ENCODE measurements around the gene PLCL2. TPM values are rescaled to one million over a fixed set of nuclear protein-coding genes. Genes with fewer than 3 reads are reported as not detected.
A peak's percentile ranks its signal among the peaks of the same experiment; 100 is the strongest.

The PLCL2 gene
- total RNA-seq, 1 experiment from 2014 or later = 32.1 TPM

DNA sequence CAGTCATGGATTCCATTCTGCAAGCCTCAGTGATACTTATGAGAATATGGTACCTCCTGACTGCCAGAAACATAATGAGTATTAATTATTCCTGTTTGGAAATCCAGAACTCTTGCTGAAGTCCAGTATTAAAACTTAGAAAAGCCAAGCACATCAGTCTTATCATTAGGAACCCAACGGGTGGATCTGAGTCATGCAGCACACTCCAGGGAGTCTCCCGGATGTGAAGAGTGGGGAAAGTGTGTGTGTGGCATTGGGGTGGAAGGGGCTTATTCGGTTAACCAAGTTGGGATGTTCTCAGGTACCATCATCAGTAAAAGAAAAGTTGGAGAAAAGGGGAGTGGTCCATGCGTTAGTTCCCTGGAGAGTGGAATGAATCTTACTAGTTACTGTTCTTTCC is 181.1 kb downstream of the PLCL2 start:
- Histone ChIP-seq H3K18ac (ENCODE audit: insufficient read length, low read depth, low read length) (no peak overlapping the region), H3K4ac (ENCODE audit: low read depth, low read length) (no peak overlapping the region), H3K79me1 (ENCODE audit: insufficient read depth, low read depth, low read length, poor library complexity, severe bottlenecking) (no peaks in the 10 kb centered on the region), H2BK5ac (ENCODE audit: insufficient read length, low read length) (no peak overlapping the region), H3K23me2 (ENCODE audit: insufficient read length, low read depth, low read length, poor library complexity, severe bottlenecking) (no peaks in the 10 kb centered on the region), H3K79me2 (ENCODE audit: insufficient read depth, low read length) (no peaks in the 10 kb centered on the region), H4K5ac (ENCODE audit: insufficient read length, low read depth, low read length) (no peak overlapping the region), H3K9me3 (ENCODE audit: control insufficient read depth, low read depth, low read length) (no peaks in the 10 kb centered on the region), H3K4me2 (ENCODE audit: insufficient read depth, insufficient read length, low read length) (no peak overlapping the region), H2AFZ (ENCODE audit: low read length) (no peak overlapping the region), H2BK12ac (ENCODE audit: insufficient read length, low read depth, low read length) (no peak overlapping the region), H2BK15ac (ENCODE audit: low read depth, low read length) (no peak overlapping the region), H3K27ac (ENCODE audit: insufficient read length, low read depth, low read length) (no peak overlapping the region), H3K14ac (ENCODE audit: insufficient read depth, low read length) (no peak overlapping the region), H2BK20ac (ENCODE audit: low read depth, low read length, poor library complexity, severe bottlenecking) (no peak overlapping the region), H4K8ac (replicated peaks; ENCODE audit: insufficient read length, low read depth, low read length) (no peak overlapping the region), H3K9ac (ENCODE audit: extremely low read depth, insufficient read length, low read length) (no peak overlapping the region), H4K20me1 (ENCODE audit: control insufficient read depth, insufficient read depth, insufficient read length) (no peaks in the 10 kb centered on the region), H3K4me1 (ENCODE audit: insufficient read depth, low read length) (peaks cover 10% of the 10 kb centered on the region), H3K23ac (ENCODE audit: insufficient read length, low read depth, low read length) (no peak overlapping the region), H3K56ac (ENCODE audit: insufficient read length, low read depth, low read length) (no peak overlapping the region), H2AK5ac (ENCODE audit: insufficient read length, low read length) (no peak overlapping the region), H2BK120ac (ENCODE audit: low read depth, low read length, poor library complexity, severe bottlenecking) (no peak overlapping the region), H3K27me3 (ENCODE audit: insufficient read depth, low read length) (no peaks in the 10 kb centered on the region), H3T11ph (ENCODE audit: low read length) (no peak overlapping the region), H4K91ac (ENCODE audit: insufficient read length, low read depth, low read length) (no peak overlapping the region)
- Mint-ChIP-seq H3K27ac (peak overlapping the region in 1 of 3 experiments; percentile 27; a peak in 2 of 7 replicates), H3K36me3 (ENCODE audit: insufficient read depth in 1 of 3, low read depth in 3 of 3) (peaks cover 3 to 21% (median 18%) of the 10 kb centered on the region in 3 experiments), H3K4me1 (peaks cover 47 to 51% of the 10 kb centered on the region in 2 experiments), H3K4me3 (no peak overlapping the region), H3K9me3 (no peaks in the 10 kb centered on the region), H3K27me3 (ENCODE audit: low read depth) (no peaks in the 10 kb centered on the region)
- no CpG with 5 or more reads among the region's 4 CpGs for WGBS (ENCODE audit: extremely low coverage, insufficient read length, low lambda C conversion rate)
- no peak for DNase-seq
- TF ChIP-seq, protein P1, sequence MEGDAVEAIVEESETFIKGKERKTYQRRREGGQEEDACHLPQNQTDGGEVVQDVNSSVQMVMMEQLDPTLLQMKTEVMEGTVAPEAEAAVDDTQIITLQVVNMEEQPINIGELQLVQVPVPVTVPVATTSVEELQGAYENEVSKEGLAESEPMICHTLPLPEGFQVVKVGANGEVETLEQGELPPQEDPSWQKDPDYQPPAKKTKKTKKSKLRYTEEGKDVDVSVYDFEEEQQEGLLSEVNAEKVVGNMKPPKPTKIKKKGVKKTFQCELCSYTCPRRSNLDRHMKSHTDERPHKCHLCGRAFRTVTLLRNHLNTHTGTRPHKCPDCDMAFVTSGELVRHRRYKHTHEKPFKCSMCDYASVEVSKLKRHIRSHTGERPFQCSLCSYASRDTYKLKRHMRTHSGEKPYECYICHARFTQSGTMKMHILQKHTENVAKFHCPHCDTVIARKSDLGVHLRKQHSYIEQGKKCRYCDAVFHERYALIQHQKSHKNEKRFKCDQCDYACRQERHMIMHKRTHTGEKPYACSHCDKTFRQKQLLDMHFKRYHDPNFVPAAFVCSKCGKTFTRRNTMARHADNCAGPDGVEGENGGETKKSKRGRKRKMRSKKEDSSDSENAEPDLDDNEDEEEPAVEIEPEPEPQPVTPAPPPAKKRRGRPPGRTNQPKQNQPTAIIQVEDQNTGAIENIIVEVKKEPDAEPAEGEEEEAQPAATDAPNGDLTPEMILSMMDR (conservative IDR thresholded peaks at IDR 0.05) = no peak
